Stimulated activated CD4-positive, alpha-beta T cell treated with anti-CD3 and anti-CD28 coated beads, Interleukin-2, amount 100 ng/mL, for 4 hours (primary cell): ENCODE measurements around the gene RXRA.

Experiments used
- DNase-seq: peaks from one replicate; pipeline ENCODE4 v3.0.0-alpha.2; 2020; ENCODE audit warnings: low read depth

RXRA gene

DNA sequence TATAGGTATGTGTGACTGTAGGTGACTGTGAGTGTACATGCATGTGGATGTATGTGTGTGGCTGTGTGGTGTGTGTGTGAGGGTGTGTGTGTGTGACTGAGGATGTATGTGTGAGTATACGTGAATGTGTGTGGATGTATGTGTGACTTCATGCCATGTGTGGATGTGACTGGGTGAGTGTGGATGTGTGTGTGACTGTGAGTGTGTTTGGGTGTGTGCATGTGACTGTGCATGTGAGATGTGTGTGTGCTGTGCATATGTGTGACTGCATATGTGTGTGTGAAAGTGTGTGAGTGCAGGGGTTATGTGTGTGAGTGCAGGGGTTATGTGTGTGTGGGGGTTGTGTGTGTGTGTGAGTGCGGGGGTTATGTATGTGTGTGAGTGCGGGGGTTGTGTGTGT, 42.3 kb downstream of the RXRA start:
- DNase-seq = no peak

DNA sequence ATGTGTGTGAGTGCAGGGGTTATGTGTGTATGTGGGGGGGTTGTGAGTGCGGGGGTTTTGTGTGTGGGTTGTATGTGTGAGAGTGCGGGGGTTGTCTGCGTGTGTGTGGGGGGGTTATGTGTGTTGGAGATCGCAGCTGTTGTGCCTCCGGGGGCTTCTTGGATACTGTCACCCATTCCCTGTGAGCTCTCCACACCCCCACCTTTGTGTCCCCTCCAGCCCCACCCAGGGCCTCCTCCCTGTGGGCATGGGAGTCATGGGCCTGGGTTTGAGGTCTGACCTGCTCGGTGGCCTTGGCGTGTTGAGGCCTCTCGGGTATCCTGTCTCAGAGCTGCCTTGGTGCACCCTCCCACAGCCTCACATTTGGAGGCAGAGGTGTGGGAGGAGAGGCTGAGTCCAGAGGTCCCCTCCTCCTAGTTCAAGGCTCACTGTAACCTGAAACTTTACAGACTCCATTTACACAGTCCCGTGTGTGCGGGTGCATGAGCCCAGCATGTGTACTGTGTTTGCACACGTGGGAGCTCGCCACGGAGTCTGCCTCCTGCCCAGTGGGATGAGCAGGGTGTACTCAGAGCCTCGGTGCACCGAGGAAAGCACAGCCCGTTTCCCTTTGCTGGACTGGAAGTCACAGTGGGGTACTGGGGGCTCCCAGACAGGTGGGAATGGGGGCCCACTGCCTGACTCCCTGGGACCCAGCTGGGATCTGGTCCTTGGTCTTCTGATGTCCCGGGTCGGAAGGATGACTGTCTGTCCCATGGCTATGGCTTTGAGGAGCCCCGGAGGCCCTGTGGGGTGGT, 43.4 kb downstream of the RXRA start:
- DNase-seq = no peak

GRCh38 chr9:134370213-134370492, 43.9 kb downstream of the RXRA start:
- no peak for DNase-seq

DNA sequence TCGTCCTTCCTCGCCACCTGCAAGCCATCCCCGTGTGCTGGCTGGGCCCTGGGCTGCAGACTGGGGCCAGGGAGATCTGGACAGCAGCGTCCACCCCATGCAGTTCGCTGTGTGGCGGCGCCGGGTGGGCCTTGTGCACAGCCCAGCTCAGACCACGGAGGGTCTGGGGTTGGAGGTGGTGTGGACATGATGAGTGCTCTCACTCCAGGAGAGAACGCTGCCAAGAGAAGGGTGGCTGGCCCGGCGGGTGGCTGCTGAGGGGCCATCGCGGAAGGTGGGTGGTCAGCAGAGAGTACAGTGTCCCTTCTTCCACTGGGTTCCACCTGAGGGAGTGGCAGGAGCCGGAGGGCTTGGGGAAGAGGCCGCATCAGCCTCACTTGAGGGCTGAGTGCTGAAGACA, 44.4 kb downstream of the RXRA start:
- DNase-seq = no peak

DNA sequence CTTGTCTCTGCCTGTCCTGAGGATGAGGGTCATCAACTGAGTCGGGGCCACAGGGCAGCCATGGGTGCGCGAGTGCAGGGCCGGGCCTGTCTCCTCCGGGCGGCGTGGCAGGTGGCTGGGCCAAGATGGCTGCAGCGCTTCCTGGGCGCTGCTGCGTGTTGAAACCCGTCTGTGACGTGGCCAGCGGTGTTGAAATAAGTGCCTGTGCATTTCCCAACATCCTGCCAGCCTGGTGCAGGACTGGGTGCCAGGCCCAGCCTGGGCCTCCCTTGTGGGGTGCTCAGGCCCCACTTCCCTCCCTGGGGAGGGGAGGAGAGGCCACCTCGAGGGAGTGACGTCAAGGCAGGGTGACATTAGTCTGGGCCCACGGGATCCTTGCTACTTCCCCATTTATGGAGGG, 45.5 kb downstream of the RXRA start:
- DNase-seq = no peak

- no peak for DNase-seq
Observed at GRCh38 chr9:134372581-134373267, 46.5 kb downstream of the RXRA start.

- DNase-seq = no peak
Observed at GRCh38 chr9:134373269-134373668, 47.0 kb downstream of the RXRA start.

DNA sequence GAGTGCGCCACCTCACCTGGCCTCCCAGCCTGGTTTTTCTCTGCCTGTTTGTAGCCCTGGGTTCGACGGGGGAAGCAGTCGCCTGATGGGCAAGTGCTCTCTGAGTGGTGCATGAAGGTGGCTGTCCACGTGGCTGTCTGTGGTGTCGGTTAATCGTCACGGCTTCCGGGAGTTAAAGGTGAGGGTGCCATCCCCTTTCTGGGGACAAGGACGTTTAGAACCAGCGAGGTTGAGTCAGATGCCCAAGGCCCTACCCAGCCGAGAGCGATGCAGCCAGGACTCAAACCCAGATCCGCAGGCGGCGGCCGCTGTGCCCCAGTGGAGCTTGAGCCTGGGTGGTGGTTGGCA, 47.7 kb downstream of the RXRA start:
- DNase-seq = no peak

DNA sequence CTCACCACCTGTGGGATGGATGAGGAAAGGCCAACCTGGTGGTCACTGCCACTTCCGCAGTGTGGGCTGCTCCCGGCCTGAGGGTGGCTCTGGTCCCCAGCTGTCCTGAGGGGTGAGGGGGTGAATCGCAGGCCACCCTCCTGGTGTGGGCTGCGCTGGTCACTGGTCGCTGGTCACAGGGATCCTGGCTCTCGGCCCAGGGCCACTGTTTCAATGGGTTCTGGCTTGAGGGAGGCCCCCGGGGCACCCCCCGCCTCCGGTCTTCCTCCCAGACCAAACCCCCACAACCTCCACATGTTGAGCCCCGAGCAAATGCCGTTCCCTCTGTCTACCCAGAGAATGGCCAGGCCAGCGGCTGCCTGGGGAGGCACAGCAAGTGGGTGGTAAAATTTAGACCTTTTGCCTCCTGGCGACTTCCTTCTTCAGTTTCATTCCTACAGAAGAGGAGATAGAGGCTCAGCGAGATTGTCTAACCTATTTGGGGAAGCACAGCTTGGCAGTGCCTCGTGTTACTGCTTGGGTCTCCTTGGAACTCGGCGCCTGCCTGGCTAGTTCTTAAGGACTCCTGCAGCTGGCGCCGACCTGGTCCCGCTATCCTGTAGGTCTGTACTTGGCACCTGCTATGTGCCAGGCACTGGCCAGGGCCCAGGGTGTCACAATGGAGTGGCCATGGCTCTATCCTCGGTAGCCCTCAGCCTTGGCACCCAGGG, 48.2 kb downstream of the RXRA start:
- no peak for DNase-seq

- no peak for DNase-seq
Observed at GRCh38 chr9:134375011-134375390, 48.7 kb downstream of the RXRA start.

GRCh38 chr9:134375430-134376385, 49.5 kb downstream of the RXRA start:
- no peak for DNase-seq

GRCh38 chr9:134376386-134377142, 50.3 kb downstream of the RXRA start:
- no peak for DNase-seq

DNA sequence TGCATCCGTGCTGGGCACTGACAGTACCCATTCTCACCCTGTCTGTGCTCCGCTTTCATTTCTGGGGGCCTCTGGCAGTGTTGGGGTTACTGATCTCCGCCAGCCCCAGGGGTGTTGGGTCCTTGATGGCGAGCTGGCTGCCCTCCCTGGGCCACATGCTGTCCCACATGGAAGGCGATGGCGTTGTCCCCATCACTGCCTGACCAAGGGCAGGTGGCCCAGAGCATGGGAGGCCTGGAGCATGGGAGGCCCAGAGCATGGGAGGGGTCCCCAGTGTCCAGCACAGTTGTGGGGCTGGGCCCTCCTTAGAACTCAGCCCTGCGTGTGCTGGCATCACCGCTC, 50.9 kb downstream of the RXRA start:
- no peak for DNase-seq

DNA sequence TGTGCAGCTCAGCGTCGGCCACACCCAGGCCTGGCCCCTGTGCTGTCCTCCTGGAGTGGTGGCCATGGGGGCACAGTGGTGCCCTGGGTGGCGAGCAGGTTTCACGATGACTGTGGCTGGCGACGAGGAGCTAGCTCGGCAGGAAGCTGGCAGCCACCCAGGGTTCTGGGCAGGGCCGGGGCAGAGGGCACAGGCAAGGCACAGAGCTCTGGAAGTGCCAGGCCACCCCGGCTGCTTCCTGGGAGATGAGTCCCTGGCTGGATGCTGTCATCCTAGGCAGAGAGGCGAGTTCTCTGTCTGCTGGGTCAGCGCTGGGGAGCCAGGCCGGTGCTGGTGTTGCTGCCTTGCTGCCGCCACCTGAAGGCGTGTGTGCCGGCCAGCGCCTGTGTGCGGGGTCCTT, 51.7 kb downstream of the RXRA start:
- DNase-seq = no peak

- no peak for DNase-seq
Observed at GRCh38 chr9:134378901-134379338, 52.7 kb downstream of the RXRA start.

DNA sequence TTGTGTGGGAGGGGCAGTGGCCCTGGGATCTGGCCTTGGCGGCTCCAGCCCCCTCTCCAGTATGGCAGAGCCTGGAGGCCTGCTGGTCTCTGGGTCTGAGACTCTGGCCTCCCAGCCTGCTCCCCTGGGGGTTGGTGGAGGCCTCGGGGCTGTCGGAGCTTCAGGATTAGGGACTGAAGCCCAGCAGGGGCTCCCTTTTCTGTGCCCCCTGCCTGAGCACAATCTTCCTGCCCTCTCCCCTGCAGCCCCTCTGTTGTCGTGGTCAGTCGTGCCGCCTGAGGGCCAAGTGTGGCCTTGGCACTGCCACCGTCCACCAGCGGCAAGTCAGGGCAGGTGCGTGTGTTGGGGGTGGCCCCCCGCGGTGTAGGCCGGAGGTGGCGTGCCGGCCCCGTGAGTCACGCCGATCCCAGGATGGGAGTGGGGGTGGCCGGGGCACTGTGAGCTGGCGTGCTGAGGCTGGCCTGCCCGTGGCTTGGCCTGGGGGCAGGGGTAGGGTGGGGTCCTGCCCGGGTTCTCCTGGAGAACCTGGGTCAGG, 53.6 kb downstream of the RXRA start:
- DNase-seq = no peak

DNA sequence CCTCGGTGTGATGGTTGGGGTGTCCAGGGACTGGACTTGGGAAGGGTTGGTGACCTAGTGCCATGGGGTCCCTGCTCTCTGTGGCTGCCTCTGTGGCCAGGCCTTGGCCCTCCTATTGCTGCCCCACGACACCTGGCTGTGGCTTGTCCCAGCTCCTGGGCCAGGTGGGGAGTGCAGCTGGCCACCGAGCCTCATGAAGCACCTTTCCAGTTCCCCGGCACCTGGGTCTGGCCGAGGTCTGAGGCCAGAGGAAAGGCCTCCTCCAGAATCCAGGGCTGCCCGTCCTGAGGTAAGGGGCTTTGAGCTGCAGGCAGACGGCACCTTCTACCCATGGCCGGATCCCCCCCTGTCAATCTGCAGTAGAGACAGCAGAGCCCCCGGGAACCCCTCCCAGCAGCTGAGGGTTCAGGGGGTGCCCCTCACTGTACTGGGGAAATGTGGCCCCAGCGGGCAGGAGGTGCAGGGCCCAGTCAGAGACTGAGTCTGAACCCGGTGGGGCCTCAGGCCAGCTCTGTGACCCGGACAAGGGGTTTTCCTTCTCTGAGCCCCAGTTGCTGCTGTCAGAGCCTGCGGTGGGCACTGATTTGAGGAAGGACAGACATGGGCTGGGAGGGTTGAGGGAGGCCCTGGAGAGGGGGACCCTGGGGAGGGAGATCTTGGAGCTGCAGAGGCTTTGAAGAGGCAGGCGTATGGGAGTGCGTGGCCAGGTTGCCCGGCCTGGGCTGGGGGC, 54.5 kb downstream of the RXRA start:
- DNase-seq = no peak

GRCh38 chr9:134381272-134381661, 55.0 kb downstream of the RXRA start:
- DNase-seq = no peak

DNA sequence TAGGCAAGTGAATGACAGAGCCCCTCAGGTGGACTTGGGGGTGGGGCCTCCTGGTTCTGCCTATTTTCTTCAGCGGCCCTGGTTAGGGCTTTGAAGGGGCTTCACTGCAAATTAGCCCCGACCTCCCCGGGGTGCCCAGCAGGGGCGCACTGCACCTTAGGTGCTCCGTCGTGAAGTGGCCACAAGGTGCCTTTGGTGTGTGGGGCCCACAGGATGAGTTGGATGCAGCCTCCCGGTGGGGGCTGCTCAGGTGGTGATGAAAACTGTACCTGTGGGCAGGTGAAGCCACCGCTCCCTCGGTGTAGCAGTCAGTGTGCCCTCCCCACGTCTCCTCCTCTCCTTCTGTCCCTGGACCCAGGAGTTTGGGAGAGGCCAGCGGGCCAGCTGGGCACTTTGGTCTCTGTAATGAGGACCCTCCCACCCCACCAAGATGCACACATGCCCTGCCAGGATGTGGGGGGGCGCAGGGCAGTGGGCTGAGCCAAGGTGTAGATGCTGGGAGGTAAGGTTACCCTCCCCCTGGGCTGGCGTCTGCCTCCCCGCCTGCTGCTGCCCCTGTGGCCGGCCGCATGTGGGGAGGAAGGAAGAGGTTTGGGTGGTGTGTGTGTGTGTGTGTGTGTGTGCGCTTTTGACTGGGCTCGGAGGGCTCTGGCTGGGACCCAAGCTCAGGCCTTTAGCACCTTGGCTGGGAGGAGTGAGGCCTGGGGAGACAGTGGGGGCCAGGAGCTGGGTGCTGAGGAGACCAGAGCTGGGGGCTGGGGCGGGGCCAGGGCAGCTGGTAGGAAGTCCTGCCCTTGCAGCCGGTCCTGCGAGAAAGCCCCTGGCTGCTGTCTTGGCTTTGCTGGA, 55.6 kb downstream of the RXRA start:
- DNase-seq = no peak

DNA sequence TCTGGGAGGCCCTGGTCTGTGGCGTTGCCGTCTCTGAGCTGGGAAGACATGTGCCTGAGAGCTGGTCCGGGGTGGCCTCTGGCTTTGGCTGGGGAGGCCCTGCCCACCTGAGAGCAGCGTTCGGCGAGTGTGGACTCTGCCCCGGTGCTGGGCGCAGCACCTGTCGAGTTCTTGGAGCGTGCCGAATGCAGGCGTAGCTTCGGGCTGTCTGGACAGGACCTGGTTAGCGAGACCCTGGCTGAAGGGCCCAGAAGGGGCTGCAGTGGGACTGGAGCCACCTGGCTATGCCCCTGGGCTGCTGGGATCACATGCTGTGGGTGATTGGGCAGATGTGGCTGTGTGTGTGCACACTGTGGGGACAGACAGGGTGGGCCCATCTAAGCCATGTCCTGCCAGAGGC, 56.5 kb downstream of the RXRA start:
- DNase-seq = no peak
